Ascending aorta (tissue), 2 donors: Measurements from ENCODE around the gene TEK. TPM values are rescaled to one million over a fixed set of nuclear protein-coding genes. Genes with fewer than 3 reads are reported as not detected.

Source experiments
- DNase-seq, 2 donors: peaks; one replicate each; pipeline ENCODE4 v3.0.0-alpha.2; 2019; ENCODE audit warnings: low spot score in 2 of 2
- H3K27ac ChIP-seq, 2 donors: fragments of 200-600 bp; sonication (generic); one replicate each; pipeline ENCODE4 v1.5.1; 2016 to 2017; ENCODE audit warnings: mild to moderate bottlenecking in 1 of 2
- H3K27me3 ChIP-seq: fragments of 200-600 bp; sonication (generic); one replicate; pipeline ENCODE4 v1.5.1; 2017
- H3K36me3 ChIP-seq, 2 donors: fragments of 200-600 bp; sonication (generic); one replicate each; pipeline ENCODE4 v1.5.1; 2016
- H3K4me1 ChIP-seq, 2 donors: fragments of 200-600 bp; sonication (generic); one replicate each; pipeline ENCODE4 v1.5.1; 2016 to 2017; ENCODE audit warnings: mild to moderate bottlenecking in 1 of 2
- H3K4me3 ChIP-seq, 2 donors: fragments of 200-600 bp; sonication (generic); one replicate each; pipeline ENCODE4 v1.5.1; 2016 to 2017; ENCODE audit warnings: mild to moderate bottlenecking in 1 of 2
- H3K9me3 ChIP-seq, 2 donors: fragments of 200-600 bp; sonication (generic); one replicate each; pipeline ENCODE4 v1.5.1; 2016
- CTCF ChIP-seq, 3 experiments: fragments of 200-600 bp in 2 of 3; fragments of 450-650 bp in 1 of 3; sonication (generic) in 2 of 3; IDR thresholded peaks; one replicate each; pipeline ENCODE4 v1.5.1; 2016 to 2019; ENCODE audit warnings: antibody characterized with exemption in 3 of 3, mild to moderate bottlenecking in 1 of 3, moderate library complexity in 1 of 3
- intact Hi-C: fragments of 100-400 bp; cut with DNase I; formaldehyde crosslinking; loops from one replicate; pipeline ENCODE4 v1.15.1; 2023
- total RNA-seq: library from RNA; depleted of rRNA; stranded (reverse); fragments of >200 nt; gene quantifications from one replicate; pipeline ENCODE4 v1.1.0, GENCODE V29; 2016

TEK gene
- total RNA-seq, 1 donor from 2014 or later = 31.8 TPM

- Histone ChIP-seq H3K27me3 (no peaks in the 10 kb centered on the region), H3K36me3 (no peaks in the 10 kb centered on the region), H3K9me3 (no peaks in the 10 kb centered on the region), H3K4me3 (no peak overlapping the region), H3K27ac (no peak overlapping the region), H3K4me1 (no peaks in the 10 kb centered on the region)
- DNase-seq = no peak
- intact Hi-C loops = no loop called here
- TF ChIP-seq CTCF (IDR thresholded peaks at IDR 0.05) = no peak
Observed at GRCh38 chr9:27142299-27142930, 33.4 kb downstream of the TEK start.

DNA sequence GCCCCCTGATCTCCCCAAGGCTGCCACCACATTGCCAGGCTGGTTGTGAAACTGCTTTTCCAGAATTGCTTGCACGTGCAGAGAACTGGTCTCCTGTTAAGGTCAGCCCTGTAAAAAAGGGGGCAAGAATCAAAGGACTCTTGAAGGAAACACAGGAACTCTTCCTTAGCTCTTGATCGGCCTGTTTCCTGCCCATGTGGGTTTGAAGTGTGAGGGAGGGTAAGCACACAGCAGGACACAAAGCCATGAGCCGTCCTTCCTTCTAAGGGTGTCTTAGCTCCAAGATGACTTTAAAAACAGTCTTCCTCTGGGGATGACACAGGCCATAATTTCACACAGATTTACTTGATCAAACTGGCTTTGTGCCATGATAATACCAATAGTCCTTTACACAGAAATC is 36.1 kb downstream of the TEK start:
- H3K4me3 ChIP-seq = no peak overlapping the region
- DNase-seq = no peak
- intact Hi-C loops = no loop called here
- H3K36me3 ChIP-seq = no peaks in the 10 kb centered on the region
- H3K4me1 ChIP-seq = no peaks in the 10 kb centered on the region
- no peaks in the 10 kb centered on the region for H3K9me3 ChIP-seq
- no peaks in the 10 kb centered on the region for H3K27me3 ChIP-seq
- no peak overlapping the region for H3K27ac ChIP-seq
- TF ChIP-seq CTCF (IDR thresholded peaks at IDR 0.05) = no peak

DNA sequence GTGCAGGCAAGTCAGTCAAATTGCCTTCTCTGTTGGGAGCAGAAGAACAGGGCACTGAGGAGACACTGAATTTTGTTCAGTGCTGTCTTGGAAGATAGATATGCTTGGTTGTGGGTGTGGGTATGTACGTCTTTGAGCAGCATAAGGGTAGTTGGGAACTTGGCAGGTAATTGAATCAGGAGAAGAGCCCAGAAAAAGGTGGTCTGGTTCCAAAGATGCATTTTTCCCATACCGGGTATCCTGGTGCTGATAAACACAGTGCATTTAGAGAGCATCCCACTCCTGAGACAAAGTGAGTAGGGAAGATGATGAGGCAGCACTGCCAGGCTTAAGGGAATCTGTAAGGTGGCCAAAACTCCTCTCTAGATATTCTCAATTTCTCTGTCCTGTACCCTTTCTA is 40.6 kb downstream of the TEK start:
- no peak for DNase-seq
- intact Hi-C loops = no loop called here
- no peaks in the 10 kb centered on the region for H3K27me3 ChIP-seq
- no peak overlapping the region for H3K4me3 ChIP-seq
- H3K36me3 ChIP-seq = no peaks in the 10 kb centered on the region
- H3K9me3 ChIP-seq = no peaks in the 10 kb centered on the region
- TF ChIP-seq CTCF (IDR thresholded peaks at IDR 0.05) = no peak
- H3K27ac ChIP-seq = no peak overlapping the region
- peaks cover 2% of the 10 kb centered on the region in 2 donors for H3K4me1 ChIP-seq

DNA sequence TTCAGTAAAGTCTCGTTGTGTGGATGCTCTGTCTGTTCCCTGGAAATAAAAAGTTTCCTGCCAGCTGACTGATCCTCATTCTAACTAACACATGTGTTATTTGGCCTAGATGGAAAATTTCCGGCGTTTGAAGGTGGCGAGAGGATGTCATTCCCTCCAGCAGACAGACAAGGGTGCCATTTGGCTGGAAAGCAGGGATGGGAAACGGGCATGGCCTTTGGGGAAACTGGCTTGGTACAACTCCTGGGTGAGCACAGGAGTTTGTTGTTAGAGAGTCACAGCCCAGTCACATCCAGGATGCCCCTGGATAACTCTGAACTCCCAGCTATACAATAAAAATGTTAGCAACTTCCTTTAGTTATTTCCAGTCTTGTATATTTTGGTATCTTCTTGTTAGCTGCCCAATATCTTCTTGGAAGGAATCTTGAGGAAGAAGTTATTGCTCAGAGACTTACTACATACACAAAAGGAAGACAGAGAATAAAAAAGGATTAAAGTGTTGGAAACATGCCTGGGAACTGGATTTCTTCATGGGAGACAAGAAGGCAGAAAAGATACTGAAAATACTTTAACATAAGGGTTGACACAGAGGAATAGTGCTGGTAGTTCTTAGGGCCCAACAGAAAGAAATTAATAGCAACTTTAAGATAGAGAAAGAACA is 41.9 kb downstream of the TEK start:
- intact Hi-C loops = no loop called here
- Histone ChIP-seq H3K9me3 (no peaks in the 10 kb centered on the region), H3K27ac (no peak overlapping the region), H3K27me3 (no peaks in the 10 kb centered on the region), H3K4me3 (no peak overlapping the region), H3K4me1 (peaks cover 2% of the 10 kb centered on the region in 2 donors), H3K36me3 (no peaks in the 10 kb centered on the region)
- no peak for TF ChIP-seq CTCF (IDR thresholded peaks at IDR 0.05)
- no peak for DNase-seq

GRCh38 chr9:27151693-27152404 is 42.8 kb downstream of the TEK start:
- Histone ChIP-seq H3K9me3 (no peaks in the 10 kb centered on the region), H3K36me3 (no peaks in the 10 kb centered on the region), H3K4me3 (no peak overlapping the region), H3K27me3 (no peaks in the 10 kb centered on the region), H3K27ac (no peak overlapping the region), H3K4me1 (peaks cover 2% of the 10 kb centered on the region in 2 donors)
- intact Hi-C loops = no loop called here
- no peak for TF ChIP-seq CTCF (IDR thresholded peaks at IDR 0.05)
- DNase-seq = no peak
